ENCODE results near the gene STK32A.

DNA sequence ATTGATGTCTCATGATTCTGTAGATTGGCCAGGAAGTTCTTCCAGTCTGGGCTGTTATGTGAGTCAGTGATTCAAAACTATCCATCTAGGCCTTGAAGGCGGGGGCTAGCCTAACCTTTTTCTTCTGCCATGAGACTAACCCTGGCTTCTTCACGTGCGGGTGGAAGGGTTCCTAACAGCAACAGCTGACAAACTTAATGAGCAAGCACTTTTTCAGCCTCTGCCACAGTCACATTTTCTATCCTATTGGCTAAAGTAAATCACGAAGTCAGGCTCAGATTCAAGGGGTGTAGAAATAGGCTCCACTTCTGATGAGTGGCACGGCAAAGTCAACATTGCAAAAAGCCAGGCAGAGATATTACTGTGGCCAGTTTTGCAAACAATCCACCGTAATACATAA lies 68.4 kb downstream of the STK32A start:
- TF ChIP-seq POLR2A (IDR thresholded peaks at IDR 0.05; ENCODE audit: low read depth, low read length) (no peak), POLR2AphosphoS5 (IDR thresholded peaks at IDR 0.05; ENCODE audit: low read depth, low read length) (no peak), TAF1 (IDR thresholded peaks at IDR 0.05; ENCODE audit: borderline replicate concordance, low read depth, low read length) (no peak)

Measured in GM12892 (cell line).